Prostate gland (tissue), 2 donors: ENCODE results near the gene LRRIQ4.

Source experiments
- POLR2A ChIP-seq: fragments of 450-650 bp; IDR thresholded peaks from one replicate; pipeline ENCODE4 v1.6.1; 2016; ENCODE audit warnings: antibody characterized with exemption, mild to moderate bottlenecking
- TF ChIP-seq, protein P1 (sequence below), 4 experiments: fragments of 200-600 bp in 2 of 4; fragments of 450-650 bp in 2 of 4; sonication (generic) in 2 of 4; IDR thresholded peaks; 1 replicate in 3 of 4; 2 replicates in 1 of 4; pipeline ENCODE4 v1.5.1; 2016 to 2019; ENCODE audit warnings: antibody characterized with exemption in 4 of 4, mild to moderate bottlenecking in 2 of 4, moderate library complexity in 2 of 4

DNA sequence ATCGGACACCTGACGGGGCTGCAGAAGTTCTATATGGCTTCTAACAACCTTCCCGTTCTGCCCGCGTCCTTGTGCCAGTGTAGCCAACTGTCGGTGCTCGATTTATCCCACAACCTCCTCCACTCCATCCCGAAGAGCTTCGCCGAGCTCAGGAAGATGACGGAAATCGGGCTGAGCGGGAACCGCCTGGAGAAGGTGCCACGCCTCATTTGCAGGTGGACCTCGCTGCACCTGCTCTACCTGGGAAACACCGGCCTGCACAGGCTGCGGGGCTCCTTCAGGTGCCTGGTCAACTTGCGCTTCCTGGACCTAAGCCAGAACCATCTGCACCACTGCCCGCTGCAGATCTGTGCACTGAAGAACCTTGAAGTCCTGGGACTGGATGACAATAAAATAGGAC lies 9.9 kb downstream of the LRRIQ4 start:
- TF ChIP-seq, protein P1, sequence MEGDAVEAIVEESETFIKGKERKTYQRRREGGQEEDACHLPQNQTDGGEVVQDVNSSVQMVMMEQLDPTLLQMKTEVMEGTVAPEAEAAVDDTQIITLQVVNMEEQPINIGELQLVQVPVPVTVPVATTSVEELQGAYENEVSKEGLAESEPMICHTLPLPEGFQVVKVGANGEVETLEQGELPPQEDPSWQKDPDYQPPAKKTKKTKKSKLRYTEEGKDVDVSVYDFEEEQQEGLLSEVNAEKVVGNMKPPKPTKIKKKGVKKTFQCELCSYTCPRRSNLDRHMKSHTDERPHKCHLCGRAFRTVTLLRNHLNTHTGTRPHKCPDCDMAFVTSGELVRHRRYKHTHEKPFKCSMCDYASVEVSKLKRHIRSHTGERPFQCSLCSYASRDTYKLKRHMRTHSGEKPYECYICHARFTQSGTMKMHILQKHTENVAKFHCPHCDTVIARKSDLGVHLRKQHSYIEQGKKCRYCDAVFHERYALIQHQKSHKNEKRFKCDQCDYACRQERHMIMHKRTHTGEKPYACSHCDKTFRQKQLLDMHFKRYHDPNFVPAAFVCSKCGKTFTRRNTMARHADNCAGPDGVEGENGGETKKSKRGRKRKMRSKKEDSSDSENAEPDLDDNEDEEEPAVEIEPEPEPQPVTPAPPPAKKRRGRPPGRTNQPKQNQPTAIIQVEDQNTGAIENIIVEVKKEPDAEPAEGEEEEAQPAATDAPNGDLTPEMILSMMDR (IDR thresholded peaks at IDR 0.05), result no peak
- TF ChIP-seq POLR2A, result no peak
